Measurements from ENCODE around the gene KLF12. TPM values are rescaled to one million over a fixed set of nuclear protein-coding genes. Genes with fewer than 3 reads are reported as not detected.

The KLF12 gene
- total RNA-seq, 4 donors from 2014 or later, result 0.64 to 4.0 (median 1.4) TPM

DNA sequence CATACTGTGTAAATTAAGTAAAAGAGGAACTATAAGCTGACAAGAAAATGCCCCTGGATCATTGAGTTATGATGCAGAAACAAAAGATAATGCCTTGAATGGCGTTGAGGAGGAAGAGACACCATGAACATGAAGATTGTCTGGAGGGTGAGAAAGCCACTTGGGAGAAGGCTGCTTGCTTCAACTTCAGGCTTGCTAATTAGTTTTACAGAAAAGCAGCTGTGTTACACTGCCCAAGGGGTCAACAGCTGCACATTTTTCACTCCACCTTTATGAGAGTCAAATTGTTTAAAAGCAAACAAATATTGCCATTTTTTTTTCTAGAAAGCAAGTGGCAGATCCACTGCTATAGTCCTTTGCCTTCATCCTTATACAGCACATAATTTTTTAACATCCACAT lies 35.5 kb upstream of the KLF12 start:
- DNase-seq, result no peak
- WGBS, 2 donors, result 12 to 27% methylated on average over 1 of the region's 1 CpG
- intact Hi-C loops (cut with DNase I), result no loop called here
- Histone ChIP-seq H3K27ac (no peak overlapping the region), H3K27me3 (no peaks in the 10 kb centered on the region), H3K36me3 (no peaks in the 10 kb centered on the region), H3K9me3 (no peaks in the 10 kb centered on the region), H3K4me1 (no peaks in the 10 kb centered on the region), H3K4me3 (no peak overlapping the region)
- TF ChIP-seq, protein P1, sequence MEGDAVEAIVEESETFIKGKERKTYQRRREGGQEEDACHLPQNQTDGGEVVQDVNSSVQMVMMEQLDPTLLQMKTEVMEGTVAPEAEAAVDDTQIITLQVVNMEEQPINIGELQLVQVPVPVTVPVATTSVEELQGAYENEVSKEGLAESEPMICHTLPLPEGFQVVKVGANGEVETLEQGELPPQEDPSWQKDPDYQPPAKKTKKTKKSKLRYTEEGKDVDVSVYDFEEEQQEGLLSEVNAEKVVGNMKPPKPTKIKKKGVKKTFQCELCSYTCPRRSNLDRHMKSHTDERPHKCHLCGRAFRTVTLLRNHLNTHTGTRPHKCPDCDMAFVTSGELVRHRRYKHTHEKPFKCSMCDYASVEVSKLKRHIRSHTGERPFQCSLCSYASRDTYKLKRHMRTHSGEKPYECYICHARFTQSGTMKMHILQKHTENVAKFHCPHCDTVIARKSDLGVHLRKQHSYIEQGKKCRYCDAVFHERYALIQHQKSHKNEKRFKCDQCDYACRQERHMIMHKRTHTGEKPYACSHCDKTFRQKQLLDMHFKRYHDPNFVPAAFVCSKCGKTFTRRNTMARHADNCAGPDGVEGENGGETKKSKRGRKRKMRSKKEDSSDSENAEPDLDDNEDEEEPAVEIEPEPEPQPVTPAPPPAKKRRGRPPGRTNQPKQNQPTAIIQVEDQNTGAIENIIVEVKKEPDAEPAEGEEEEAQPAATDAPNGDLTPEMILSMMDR (IDR thresholded peaks at IDR 0.05), result no peak
- TF ChIP-seq POLR2A (IDR thresholded peaks at IDR 0.05), result no peak

DNA sequence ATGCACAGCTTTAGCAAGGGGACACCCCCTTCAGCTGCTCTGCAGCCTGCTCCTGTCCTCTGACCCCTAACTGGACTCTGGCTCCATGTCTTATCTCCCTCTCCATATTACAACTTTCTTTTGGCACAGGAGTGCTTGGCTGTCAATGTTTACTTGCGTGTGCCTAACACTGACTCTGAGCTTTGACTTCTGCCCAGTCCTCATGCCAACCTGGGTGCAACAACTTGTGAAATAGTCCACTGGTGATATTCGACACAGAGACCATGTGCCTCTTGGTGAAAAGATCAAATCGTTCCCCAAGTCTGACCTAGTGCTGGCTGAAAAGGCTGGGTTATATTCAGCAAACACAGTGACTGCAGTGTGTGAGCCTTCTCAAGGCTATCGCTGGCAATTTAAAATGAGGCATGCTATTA lies 34.1 kb upstream of the KLF12 start:
- no peak overlapping the region for H3K27ac ChIP-seq
- no peaks in the 10 kb centered on the region for H3K36me3 ChIP-seq
- H3K4me3 ChIP-seq, result no peak overlapping the region
- intact Hi-C loops (cut with DNase I), result no loop called here
- no peaks in the 10 kb centered on the region for H3K27me3 ChIP-seq
- 31 to 40% methylated on average over 4 of the region's 4 CpGs for WGBS, 2 donors
- no peak for DNase-seq
- H3K4me1 ChIP-seq, result no peaks in the 10 kb centered on the region
- H3K9me3 ChIP-seq, result no peaks in the 10 kb centered on the region
- TF ChIP-seq, protein P1 (IDR thresholded peaks at IDR 0.05), result no peak
- TF ChIP-seq POLR2A (IDR thresholded peaks at IDR 0.05), result no peak

DNA sequence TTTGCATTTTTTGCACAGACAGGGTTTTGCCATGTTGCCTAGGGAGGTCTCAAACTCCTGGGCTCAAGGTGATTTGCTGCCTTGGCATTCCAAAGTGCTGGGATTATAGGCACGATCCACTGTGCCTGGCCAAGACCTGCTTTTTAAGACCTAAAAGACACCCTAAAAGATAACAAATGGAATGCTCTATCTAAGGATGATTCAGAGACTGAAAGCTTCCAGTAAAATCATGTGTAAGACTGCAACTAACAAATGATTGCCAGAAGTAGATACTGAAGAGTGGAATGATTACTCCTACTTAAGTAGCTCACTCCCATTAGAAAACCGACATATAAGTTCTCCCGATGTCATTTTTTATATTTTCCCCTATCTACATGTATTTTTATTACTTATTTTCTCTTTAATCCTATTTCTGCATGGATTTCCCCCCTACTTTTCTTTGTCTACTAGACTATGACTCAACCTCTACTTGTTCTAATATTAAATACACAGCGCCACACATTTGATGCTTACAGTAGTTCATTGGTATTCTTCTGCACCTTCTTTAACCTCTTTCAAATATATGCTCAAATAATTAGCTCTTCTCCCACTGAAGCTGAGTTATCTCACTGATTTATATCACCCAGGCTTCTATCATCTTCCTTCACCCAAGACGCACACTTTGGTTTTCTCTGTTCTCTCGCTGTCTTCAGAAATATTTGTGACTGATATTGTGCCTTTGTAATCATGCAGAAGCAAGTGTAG lies 32.2 kb upstream of the KLF12 start:
- intact Hi-C loops (cut with DNase I), result no loop called here
- no peak for TF ChIP-seq POLR2A (IDR thresholded peaks at IDR 0.05)
- TF ChIP-seq, protein P1 (IDR thresholded peaks at IDR 0.05), result no peak

DNA sequence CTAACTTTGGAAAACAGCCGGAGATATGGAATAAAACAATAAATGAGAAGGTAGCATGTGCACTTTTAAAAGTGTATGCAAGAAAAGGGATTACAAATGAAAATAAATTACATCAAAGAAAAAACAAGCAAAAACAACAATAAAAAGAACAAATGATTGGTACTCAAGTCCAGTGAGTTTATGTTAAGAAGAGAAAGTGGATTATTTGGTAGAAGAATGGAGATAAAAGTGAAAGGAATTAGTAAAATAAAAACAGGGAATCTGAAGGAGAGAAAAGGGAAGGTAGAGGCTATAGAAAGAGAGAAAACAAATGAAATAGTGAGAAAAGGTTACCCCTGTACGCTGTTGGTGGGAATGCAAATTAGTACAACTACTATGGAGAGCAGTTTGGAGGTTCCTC lies 28.6 kb upstream of the KLF12 start:
- no peaks in the 10 kb centered on the region for H3K27me3 ChIP-seq
- no peaks in the 10 kb centered on the region for H3K9me3 ChIP-seq
- TF ChIP-seq POLR2A (IDR thresholded peaks at IDR 0.05), result no peak
- TF ChIP-seq, protein P1 (IDR thresholded peaks at IDR 0.05), result no peak
- intact Hi-C loops (cut with DNase I), result no loop called here
- no peak overlapping the region for H3K4me3 ChIP-seq
- H3K4me1 ChIP-seq, result no peaks in the 10 kb centered on the region
- H3K27ac ChIP-seq, result no peak overlapping the region
- 76 to 88% methylated on average over 1 to 2 of the region's 2 CpGs for WGBS, 2 donors
- H3K36me3 ChIP-seq, result no peaks in the 10 kb centered on the region
- DNase-seq, result no peak

More for the DNA sequence above, 32.2 kb upstream of the KLF12 start:
- Histone ChIP-seq H3K4me1 (no peaks in the 10 kb centered on the region), H3K27me3 (no peaks in the 10 kb centered on the region), H3K9me3 (no peaks in the 10 kb centered on the region), H3K4me3 (no peak overlapping the region), H3K36me3 (no peaks in the 10 kb centered on the region), H3K27ac (no peak overlapping the region)
- DNase-seq, result no peak
- WGBS, 2 donors, result 82 to 90% methylated on average over 6 of the region's 6 CpGs

DNA sequence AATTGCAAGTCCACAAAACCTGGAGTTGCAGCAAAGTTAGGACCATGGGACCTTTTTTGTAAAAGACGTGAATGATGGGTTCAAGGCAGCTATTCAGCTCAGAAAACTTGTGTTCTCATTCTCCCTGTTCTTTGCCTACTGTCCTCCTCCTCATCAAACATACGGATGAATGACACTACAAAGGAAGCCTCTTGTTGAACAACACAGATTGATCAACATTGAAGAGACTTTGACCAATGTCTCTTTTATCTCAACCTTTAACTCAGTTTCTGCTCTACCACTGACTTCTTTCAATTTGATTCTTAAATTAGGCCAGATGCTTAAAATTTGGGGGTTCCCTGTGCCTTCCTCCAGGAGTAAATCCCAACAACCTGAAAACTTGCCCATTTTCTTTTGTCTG lies 27.9 kb upstream of the KLF12 start:
- WGBS, 2 donors, result 76 to 86% methylated on average over 2 of the region's 2 CpGs
- Histone ChIP-seq H3K27me3 (no peaks in the 10 kb centered on the region), H3K27ac (no peak overlapping the region), H3K4me1 (no peaks in the 10 kb centered on the region), H3K36me3 (no peaks in the 10 kb centered on the region), H3K4me3 (no peak overlapping the region), H3K9me3 (no peaks in the 10 kb centered on the region)
- TF ChIP-seq, protein P1 (IDR thresholded peaks at IDR 0.05), result no peak
- no peak for TF ChIP-seq POLR2A (IDR thresholded peaks at IDR 0.05)
- intact Hi-C loops (cut with DNase I), result no loop called here
- DNase-seq, result no peak

Measured in esophagus squamous epithelium (tissue), 5 donors.